AG10803 (cell line): ENCODE results near the gene TSPEAR.
"Not testable (repeated sequence)": the region's sequence is repeated elsewhere in the genome, so short reads cannot be mapped to it uniquely, and the experiment has no call there.

Source experiments
- DNase-seq: peaks from one replicate; pipeline ENCODE4 v3.0.0; 2010; ENCODE audit warnings: low read depth
- H3K4me3 ChIP-seq: 2 replicates; pipeline ENCODE4 v1.5.1; 2011; ENCODE audit warnings: mild to moderate bottlenecking, low read length, control low read depth
- CTCF ChIP-seq: conservative IDR thresholded peaks from 2 replicates; pipeline ENCODE4 v1.5.1; 2011; ENCODE audit warnings: mild to moderate bottlenecking, low read length, control low read depth, inconsistent platforms

Gene TSPEAR

GRCh38 chr21:44664691-44665090 lies 46.7 kb downstream of the TSPEAR start:
- TF ChIP-seq CTCF, result no peak
- no peak overlapping the region for H3K4me3 ChIP-seq
- no peak for DNase-seq

- DNase-seq, H3K4me3 ChIP-seq: not testable (repeated sequence)
These were observed 49.8 kb downstream of the TSPEAR start for GRCh38 chr21:44661567-44661966.

GRCh38 chr21:44658913-44659595 lies 52.3 kb downstream of the TSPEAR start:
- DNase-seq, result no peak
- H3K4me3 ChIP-seq, result no peak overlapping the region
- TF ChIP-seq CTCF, result no peak

- no peak overlapping the region for H3K4me3 ChIP-seq
- TF ChIP-seq CTCF, result no peak
- DNase-seq, result no peak
These were observed 52.8 kb downstream of the TSPEAR start for GRCh38 chr21:44658541-44658910.

GRCh38 chr21:44657635-44658540 lies 53.5 kb downstream of the TSPEAR start, which contains the start of gene KRTAP12-3:
KRTAP12-3 (plus strand) TSS chr21:44657932; CDS start chr21:44657980, 48 bp downstream.
- no peak for TF ChIP-seq CTCF
- DNase-seq, result no peak
- no peak within 1 kb of the TSS for H3K4me3 ChIP-seq

- no peak for DNase-seq
- H3K4me3 ChIP-seq, result no peak overlapping the region
- TF ChIP-seq CTCF, result no peak
These were observed 54.5 kb downstream of the TSPEAR start for GRCh38 chr21:44656868-44657267.

GRCh38 chr21:44654576-44655175 lies 56.7 kb downstream of the TSPEAR start, which contains the start of gene KRTAP12-4:
KRTAP12-4 (minus strand) TSS chr21:44654659; CDS start chr21:44654614, 45 bp downstream.
- H3K4me3 ChIP-seq, result no peak within 1 kb of the TSS
- no peak for TF ChIP-seq CTCF
- DNase-seq, result no peak
